Caco-2 (cell line): ENCODE measurements around the gene RAB43. TPM values are rescaled to one million over a fixed set of nuclear protein-coding genes. Genes with fewer than 3 reads are reported as not detected.

Experiments used
- BruUV-seq: library from RNA; stranded (reverse); fragments of 400-500 nt; replicated peaks from 2 replicates; lab custom pipeline; 2021; lab: Mats Ljungman, UMichigan
- CTCF ChIA-PET: fragments of 300-600 bp; sonication (Branson Sonifier 250); formaldehyde crosslinking; loops from one replicate; lab custom pipeline; 2022; ENCODE audit warnings: antibody characterized with exemption; lab: Charles Lee
- POLR2A ChIA-PET: fragments of 300-600 bp; sonication (Branson Sonifier 250); formaldehyde crosslinking; loops from one replicate; lab custom pipeline; 2022; ENCODE audit warnings: antibody characterized with exemption; lab: Charles Lee
- DNase-seq, 2 experiments: peaks; one replicate each; pipeline versions ENCODE4 v3.0.0 to v3.0.0-alpha.2; 2020 to 2022
- H3K27me3 ChIP-seq: replicated peaks from 2 replicates; pipeline ENCODE4 v1.6.0; 2011; ENCODE audit warnings: low read length; ENCODE audit not compliant: control insufficient read depth, insufficient read depth
- H3K36me3 ChIP-seq: 2 replicates; pipeline ENCODE4 v1.5.1; 2011; ENCODE audit warnings: low read length; ENCODE audit not compliant: control insufficient read depth, insufficient read depth
- H3K4me1 ChIP-seq: fragments of 250-450 bp; sonication (Bioruptor Pico); 2 replicates; pipeline ENCODE4 v1.5.1; 2020; ENCODE audit warnings: mild to moderate bottlenecking
- H3K4me3 ChIP-seq: 2 replicates; pipeline ENCODE4 v1.5.1; 2011; ENCODE audit warnings: low read depth, mild to moderate bottlenecking, control low read depth, low read length
- H3K9me3 ChIP-seq: fragments of 250-450 bp; sonication (Bioruptor Pico); 2 replicates; pipeline ENCODE4 v1.5.1; 2020; ENCODE audit warnings: mild to moderate bottlenecking, moderate library complexity
- H3K27ac Mint-ChIP-seq: one replicate; pipeline ENCODE4 v1.8.0; 2022; ENCODE audit warnings: mixed read lengths; ENCODE audit not compliant: unreplicated experiment
- H3K27me3 Mint-ChIP-seq: one replicate; pipeline ENCODE4 v1.8.0; 2022; ENCODE audit warnings: mixed read lengths; ENCODE audit not compliant: insufficient read depth, unreplicated experiment
- H3K36me3 Mint-ChIP-seq: one replicate; pipeline ENCODE4 v1.8.0; 2022; ENCODE audit warnings: mild to moderate bottlenecking, mixed read lengths; ENCODE audit not compliant: insufficient read depth, unreplicated experiment
- H3K4me1 Mint-ChIP-seq: one replicate; pipeline ENCODE4 v1.8.0; 2022; ENCODE audit warnings: low read depth, mixed read lengths; ENCODE audit not compliant: unreplicated experiment
- H3K4me3 Mint-ChIP-seq: one replicate; pipeline ENCODE4 v1.8.0; 2022; ENCODE audit warnings: mild to moderate bottlenecking, moderate library complexity, mixed read lengths; ENCODE audit not compliant: unreplicated experiment
- H3K9me3 Mint-ChIP-seq: one replicate; pipeline ENCODE4 v1.8.0; 2022; ENCODE audit warnings: mixed read lengths; ENCODE audit not compliant: unreplicated experiment
- CTCF ChIP-seq, 2 experiments: fragments of 200-600 bp in 1 of 2; IDR thresholded peaks; 1 replicate in 1 of 2; 2 replicates in 1 of 2; pipeline versions ENCODE4 v1.5.1 to v1.8.0; 2011 to 2022; ENCODE audit warnings: antibody characterized with exemption in 1 of 2, control low read depth in 1 of 2, inconsistent platforms in 1 of 2, low read depth in 1 of 2, low read length in 1 of 2, mild to moderate bottlenecking in 1 of 2, moderate library complexity in 1 of 2; ENCODE audit not compliant: insufficient read depth in 1 of 2, severe bottlenecking in 1 of 2, unreplicated experiment in 1 of 2
- intact Hi-C: fragments of 100-400 bp; cut with micrococcal nuclease; formaldehyde crosslinking; loops from one replicate; pipeline ENCODE4 v1.10.0; 2022; ENCODE audit not compliant: unreplicated experiment
- total RNA-seq: library from RNA; stranded (reverse); gene quantifications from 2 replicates; pipeline ENCODE4 v1.2.3, GENCODE V29; 2022

RAB43 gene
- total RNA-seq, 1 experiment from 2014 or later, result 12.3 TPM

- POLR2A ChIA-PET, result no interaction called here
- Histone ChIP-seq H3K36me3 (no peaks in the 10 kb centered on the region), H3K27me3 (no peaks in the 10 kb centered on the region), H3K4me1 (no peaks in the 10 kb centered on the region), H3K9me3 (no peaks in the 10 kb centered on the region), H3K4me3 (no peak overlapping the region)
- TF ChIP-seq CTCF (IDR thresholded peaks at IDR 0.05; ENCODE audit: insufficient read depth in 1 of 2, low read depth in 1 of 2, low read length in 1 of 2, severe bottlenecking in 1 of 2, unreplicated experiment in 1 of 2), result no peak
- BruUV-seq, result no TSS peak
- no peak overlapping the region for H3K4me3 Mint-ChIP-seq
- CTCF ChIA-PET, result no interaction called here
- no peak for DNase-seq
- intact Hi-C loops, result no loop called here
- no peaks in the 10 kb centered on the region for H3K9me3 Mint-ChIP-seq
- H3K36me3 Mint-ChIP-seq, result no peaks in the 10 kb centered on the region
- H3K27ac Mint-ChIP-seq, result peak overlapping the region; percentile 39
- H3K4me1 Mint-ChIP-seq, result no peaks in the 10 kb centered on the region
- no peaks in the 10 kb centered on the region for H3K27me3 Mint-ChIP-seq
Observed at GRCh38 chr3:129061888-129062834, 59.4 kb downstream of the RAB43 start.

GRCh38 chr3:129061023-129061887 is 60.3 kb downstream of the RAB43 start:
- Histone ChIP-seq H3K4me1 (peaks cover 6% of the 10 kb centered on the region), H3K4me3 (no peak overlapping the region), H3K9me3 (no peaks in the 10 kb centered on the region), H3K27me3 (no peaks in the 10 kb centered on the region), H3K36me3 (no peaks in the 10 kb centered on the region)
- BruUV-seq, result no TSS peak
- Mint-ChIP-seq H3K27ac (peak overlapping the region; percentile 68), H3K9me3 (no peaks in the 10 kb centered on the region), H3K27me3 (no peaks in the 10 kb centered on the region), H3K4me3 (no peak overlapping the region), H3K4me1 (peaks cover 7% of the 10 kb centered on the region), H3K36me3 (no peaks in the 10 kb centered on the region)
- no peak for TF ChIP-seq CTCF (IDR thresholded peaks at IDR 0.05; ENCODE audit: insufficient read depth in 1 of 2, low read depth in 1 of 2, low read length in 1 of 2, severe bottlenecking in 1 of 2, unreplicated experiment in 1 of 2)
- DNase-seq, result no peak
- ChIA-PET POLR2A (no interaction called here), CTCF (no interaction called here)
- intact Hi-C loops, result no loop called here

- H3K36me3 Mint-ChIP-seq, result no peaks in the 10 kb centered on the region
- BruUV-seq, result no TSS peak
- H3K27me3 Mint-ChIP-seq, result no peaks in the 10 kb centered on the region
- Histone ChIP-seq H3K4me3 (no peak within 1 kb of the TSS), H3K4me1 (peaks cover 14% of the 10 kb centered on the region), H3K27me3 (no peaks in the 10 kb centered on the region), H3K36me3 (no peaks in the 10 kb centered on the region), H3K9me3 (no peaks in the 10 kb centered on the region)
- ChIA-PET POLR2A (no interaction called here), CTCF (no interaction called here)
- H3K4me3 Mint-ChIP-seq, result no peak within 1 kb of the TSS
- no peak for DNase-seq
- no peaks in the 10 kb centered on the region for H3K9me3 Mint-ChIP-seq
- peaks cover 7% of the 10 kb centered on the region for H3K4me1 Mint-ChIP-seq
- TF ChIP-seq CTCF (IDR thresholded peaks at IDR 0.05; ENCODE audit: insufficient read depth in 1 of 2, low read depth in 1 of 2, low read length in 1 of 2, severe bottlenecking in 1 of 2, unreplicated experiment in 1 of 2), result no peak
- peak within 1 kb of the TSS; percentile 68 for H3K27ac Mint-ChIP-seq
- intact Hi-C loops, result no loop called here
Observed at GRCh38 chr3:129060276-129061022, 61.2 kb downstream of the RAB43 start, which contains the start of gene GP9. Gene GP9 (plus strand): TSS chr3:129060779. CDS start chr3:129061740, 961 bp downstream.
